Liver (tissue), 9 donors: ENCODE data around the gene TMEM51. TPM values are rescaled to one million over a fixed set of nuclear protein-coding genes. Genes with fewer than 3 reads are reported as not detected.

ENCODE experiments used
- DNase-seq: peaks from one replicate; pipeline ENCODE4 v3.0.0-alpha.2; 2017; ENCODE audit warnings: low spot score
- H3K27ac ChIP-seq, 2 donors: one replicate each; pipeline ENCODE4 v1.7.0; 2013; ENCODE audit warnings: inconsistent platforms in 2 of 2, low read length in 2 of 2, control low read depth in 1 of 2, low read depth in 1 of 2, mild to moderate bottlenecking in 1 of 2
- H3K27me3 ChIP-seq, 4 donors: one replicate each; pipeline versions ENCODE4 v1.6.1 to v1.7.0; 2013; ENCODE audit warnings: low read length in 3 of 4, inconsistent platforms in 1 of 4, mild to moderate bottlenecking in 1 of 4, moderate library complexity in 1 of 4; ENCODE audit not compliant: control insufficient read depth in 4 of 4, insufficient read depth in 4 of 4
- H3K36me3 ChIP-seq, 4 donors: one replicate each; pipeline versions ENCODE4 v1.6.1 to v1.7.0; 2013; ENCODE audit warnings: low read length in 3 of 4, mild to moderate bottlenecking in 3 of 4, low read depth in 1 of 4, moderate library complexity in 1 of 4; ENCODE audit not compliant: control insufficient read depth in 4 of 4, insufficient read depth in 3 of 4
- H3K4me1 ChIP-seq, 4 donors: one replicate each; pipeline versions ENCODE4 v1.6.1 to v1.7.0; 2013; ENCODE audit warnings: low read length in 3 of 4, mild to moderate bottlenecking in 3 of 4, moderate library complexity in 1 of 4; ENCODE audit not compliant: control insufficient read depth in 4 of 4, insufficient read depth in 4 of 4
- H3K4me3 ChIP-seq, 3 donors: one replicate each; pipeline versions ENCODE4 v1.6.1 to v1.7.0; 2013; ENCODE audit warnings: low read length in 3 of 3, control low read depth in 1 of 3, low read depth in 1 of 3, mild to moderate bottlenecking in 1 of 3
- H3K9ac ChIP-seq, 2 donors: one replicate each; pipeline ENCODE4 v1.7.0; 2013; ENCODE audit warnings: low read length in 2 of 2, mild to moderate bottlenecking in 2 of 2, moderate library complexity in 2 of 2, control low read depth in 1 of 2, low read depth in 1 of 2
- H3K9me3 ChIP-seq, 4 donors: one replicate each; pipeline versions ENCODE4 v1.6.1 to v1.7.0; 2013; ENCODE audit warnings: low read length in 3 of 4; ENCODE audit not compliant: control insufficient read depth in 4 of 4
- CTCF ChIP-seq: fragments of 150-350 bp; IDR thresholded peaks from 2 replicates; pipeline ENCODE4 v1.5.1; 2017; ENCODE audit warnings: improper control_type of control experiment, low read depth, low read length; ENCODE audit not compliant: missing input control
- EGR1 ChIP-seq, 2 donors: IDR thresholded peaks; 2 replicates each; pipeline ENCODE4 v1.6.1; 2016 to 2018; ENCODE audit warnings: antibody characterized with exemption in 2 of 2, low read depth in 2 of 2
- FOXA1 ChIP-seq: IDR thresholded peaks from 2 replicates; pipeline ENCODE4 v1.6.1; 2016; ENCODE audit warnings: antibody characterized with exemption
- FOXA2 ChIP-seq: IDR thresholded peaks from 2 replicates; pipeline ENCODE4 v1.6.1; 2016; ENCODE audit warnings: antibody characterized with exemption
- HNF4G ChIP-seq: IDR thresholded peaks from 2 replicates; pipeline ENCODE4 v1.6.1; 2016; ENCODE audit warnings: antibody characterized with exemption
- JUND ChIP-seq, 2 donors: IDR thresholded peaks; 2 replicates each; pipeline ENCODE4 v1.6.1; 2016; ENCODE audit warnings: antibody characterized with exemption in 2 of 2
- RAD21 ChIP-seq, 2 donors: IDR thresholded peaks; 2 replicates each; pipeline ENCODE4 v1.6.1; 2016; ENCODE audit warnings: antibody characterized with exemption in 2 of 2, mild to moderate bottlenecking in 2 of 2
- TAF1 ChIP-seq: conservative IDR thresholded peaks from 2 replicates; pipeline ENCODE4 v1.6.1; 2016; ENCODE audit warnings: antibody characterized with exemption, mild to moderate bottlenecking
- YY1 ChIP-seq: IDR thresholded peaks from 2 replicates; pipeline ENCODE4 v1.6.1; 2016; ENCODE audit warnings: antibody characterized with exemption, mild to moderate bottlenecking
- ZBTB33 ChIP-seq: IDR thresholded peaks from 2 replicates; pipeline ENCODE4 v1.6.1; 2016; ENCODE audit warnings: antibody characterized with exemption
- WGBS: extraction: QIAGEN DNeasy Blood & Tissue Kit; methylation state at CpG from one replicate; pipeline ENCODE4 v1.1.7; 2013; 5-methylcytosine and 5-hydroxymethylcytosine counted together
- polyA plus RNA-seq, 2 donors: library from polyadenylated mRNA; stranded (reverse) in 1 of 2; unstranded in 1 of 2; fragments of 200-250 nt in 1 of 2; fragments of >200 nt in 1 of 2; fragmentation: Nextera tagmentation in 1 of 2; extraction: Ambion mirVana in 1 of 2; gene quantifications; one replicate each; pipeline versions ENCODE4 v1.2.1 to v1.2.3, GENCODE V29; 2013 to 2015
- total RNA-seq, 2 donors: library from RNA; depleted of rRNA; stranded (reverse); fragments of >200 nt; gene quantifications; one replicate each; pipeline ENCODE4 v1.2.3, GENCODE V29; 2014
- TF ChIP-seq, protein P1 (sequence below): IDR thresholded peaks from 2 replicates; pipeline ENCODE4 v1.6.1; 2016; ENCODE audit warnings: antibody characterized with exemption, mild to moderate bottlenecking
- donor health status: healthy.
- donor health status: healthy.
- donor health status: healthy.
- donor health status: healthy.
- donor health status: healthy.

Gene TMEM51
- total and polyA plus RNA-seq, 4 donors: 1.3 to 2.7 (median 1.9) TPM

DNA sequence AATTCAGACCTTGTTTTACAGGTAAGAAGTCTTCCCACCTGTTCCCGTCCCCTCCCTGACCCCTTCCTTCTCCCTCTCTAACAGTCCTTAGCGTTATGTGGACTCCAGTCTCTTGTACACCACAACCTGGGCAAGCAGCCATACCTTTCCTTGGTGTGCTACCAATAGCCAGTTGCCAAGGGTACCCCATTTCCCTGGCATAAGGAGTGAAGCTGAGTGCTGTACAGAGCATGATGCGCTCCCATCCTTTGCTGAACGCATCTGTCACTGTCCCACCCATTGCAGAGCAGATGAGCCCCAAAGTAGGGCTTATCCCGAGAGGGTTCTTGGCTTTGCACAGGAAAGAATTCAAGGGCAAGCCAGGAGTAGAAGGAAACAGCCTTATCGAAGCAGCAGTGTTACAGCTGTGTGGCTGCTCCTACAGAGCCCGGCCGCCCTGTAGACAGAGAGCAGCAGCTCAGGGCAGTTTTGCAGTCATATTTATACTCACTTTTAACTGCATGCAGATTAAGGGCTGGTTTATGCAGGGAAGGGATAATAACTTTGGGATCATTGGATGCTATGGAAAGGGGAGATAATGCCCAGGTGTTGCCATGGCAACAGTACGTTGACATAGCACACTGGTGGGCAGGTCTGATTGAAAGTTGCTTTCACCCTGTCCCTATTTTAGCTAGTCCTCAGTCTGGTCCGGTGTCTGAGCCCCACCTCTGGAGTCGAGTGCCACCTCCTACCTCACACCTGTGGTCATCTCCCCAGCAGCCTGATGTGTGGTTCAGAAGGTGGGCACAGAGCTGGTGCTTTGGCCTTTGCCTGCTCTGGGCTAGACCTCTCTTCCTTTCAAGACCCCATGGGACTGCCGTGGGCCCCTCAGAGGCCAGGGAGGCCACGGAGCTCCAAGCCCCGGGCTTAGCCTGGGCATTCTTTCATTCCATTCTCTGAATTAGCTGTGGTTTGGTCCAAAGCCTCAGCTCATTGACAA is 98.6 kb downstream of the TMEM51 start:
- no peaks in the 10 kb centered on the region for H3K36me3 ChIP-seq
- H3K9me3 ChIP-seq: no peaks in the 10 kb centered on the region
- no peak overlapping the region for H3K9ac ChIP-seq
- H3K4me3 ChIP-seq: no peak overlapping the region
- H3K27me3 ChIP-seq: no peaks in the 10 kb centered on the region
- DNase-seq: no peak
- H3K4me1 ChIP-seq: peaks cover 0 to 3% (median under 1%) of the 10 kb centered on the region in 4 donors
- TF ChIP-seq ZBTB33 (no peak), YY1 (no peak), FOXA2 (no peak), EGR1 (IDR thresholded peaks at IDR 0.05; ENCODE audit: low read depth in 2 of 2) (no peak), JUND (IDR thresholded peaks at IDR 0.05) (no peak)
- no peak overlapping the region for H3K27ac ChIP-seq
- WGBS: 85% methylated on average over 14 of the region's 14 CpGs

DNA sequence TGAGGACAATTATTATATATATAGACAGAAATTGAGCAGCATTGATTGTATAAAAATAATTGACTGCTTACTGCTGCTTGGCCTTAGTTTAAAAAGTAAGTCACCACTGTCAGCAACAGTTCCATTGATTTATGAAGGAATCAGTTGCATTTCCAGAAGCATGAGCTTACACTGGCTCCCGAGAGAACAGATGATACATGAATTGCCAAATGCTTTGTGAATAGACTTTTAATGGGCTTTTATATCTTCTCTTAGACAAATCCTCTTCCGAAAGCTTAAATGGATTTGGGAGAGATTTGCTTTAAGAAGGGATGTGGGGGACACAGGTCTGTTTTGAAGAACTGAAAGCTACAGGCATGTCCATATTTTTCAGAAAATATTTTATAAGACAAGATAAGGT is 101.0 kb downstream of the TMEM51 start:
- H3K27me3 ChIP-seq: no peaks in the 10 kb centered on the region
- no peak overlapping the region for H3K9ac ChIP-seq
- H3K9me3 ChIP-seq: no peaks in the 10 kb centered on the region
- H3K36me3 ChIP-seq: no peaks in the 10 kb centered on the region
- H3K4me1 ChIP-seq: no peaks in the 10 kb centered on the region
- H3K4me3 ChIP-seq: no peak overlapping the region
- 83% methylated on average over 2 of the region's 2 CpGs for WGBS
- DNase-seq: no peak
- no peak for TF ChIP-seq HNF4G
- TF ChIP-seq JUND (IDR thresholded peaks at IDR 0.05): no peak
- no peak for TF ChIP-seq TAF1
- TF ChIP-seq RAD21 (IDR thresholded peaks at IDR 0.05): no peak
- no peak for TF ChIP-seq FOXA2
- TF ChIP-seq, protein P1, sequence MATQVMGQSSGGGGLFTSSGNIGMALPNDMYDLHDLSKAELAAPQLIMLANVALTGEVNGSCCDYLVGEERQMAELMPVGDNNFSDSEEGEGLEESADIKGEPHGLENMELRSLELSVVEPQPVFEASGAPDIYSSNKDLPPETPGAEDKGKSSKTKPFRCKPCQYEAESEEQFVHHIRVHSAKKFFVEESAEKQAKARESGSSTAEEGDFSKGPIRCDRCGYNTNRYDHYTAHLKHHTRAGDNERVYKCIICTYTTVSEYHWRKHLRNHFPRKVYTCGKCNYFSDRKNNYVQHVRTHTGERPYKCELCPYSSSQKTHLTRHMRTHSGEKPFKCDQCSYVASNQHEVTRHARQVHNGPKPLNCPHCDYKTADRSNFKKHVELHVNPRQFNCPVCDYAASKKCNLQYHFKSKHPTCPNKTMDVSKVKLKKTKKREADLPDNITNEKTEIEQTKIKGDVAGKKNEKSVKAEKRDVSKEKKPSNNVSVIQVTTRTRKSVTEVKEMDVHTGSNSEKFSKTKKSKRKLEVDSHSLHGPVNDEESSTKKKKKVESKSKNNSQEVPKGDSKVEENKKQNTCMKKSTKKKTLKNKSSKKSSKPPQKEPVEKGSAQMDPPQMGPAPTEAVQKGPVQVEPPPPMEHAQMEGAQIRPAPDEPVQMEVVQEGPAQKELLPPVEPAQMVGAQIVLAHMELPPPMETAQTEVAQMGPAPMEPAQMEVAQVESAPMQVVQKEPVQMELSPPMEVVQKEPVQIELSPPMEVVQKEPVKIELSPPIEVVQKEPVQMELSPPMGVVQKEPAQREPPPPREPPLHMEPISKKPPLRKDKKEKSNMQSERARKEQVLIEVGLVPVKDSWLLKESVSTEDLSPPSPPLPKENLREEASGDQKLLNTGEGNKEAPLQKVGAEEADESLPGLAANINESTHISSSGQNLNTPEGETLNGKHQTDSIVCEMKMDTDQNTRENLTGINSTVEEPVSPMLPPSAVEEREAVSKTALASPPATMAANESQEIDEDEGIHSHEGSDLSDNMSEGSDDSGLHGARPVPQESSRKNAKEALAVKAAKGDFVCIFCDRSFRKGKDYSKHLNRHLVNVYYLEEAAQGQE: no peak
- TF ChIP-seq FOXA1: no peak
- no peak for TF ChIP-seq CTCF
- H3K27ac ChIP-seq: no peak overlapping the region
